Omental fat pad (tissue), 4 donors: Measurements from ENCODE around the gene ALG9. TPM values are rescaled to one million over a fixed set of nuclear protein-coding genes. Genes with fewer than 3 reads are reported as not detected.
"Not testable (repeated sequence)": the region's sequence is repeated elsewhere in the genome, so short reads cannot be mapped to it uniquely, and the experiment has no call there.

Experiments
- ATAC-seq: fragments of 150-250 bp; one replicate; pipeline ENCODE4 v1.9.1; 2016; ENCODE audit warnings: mild to moderate bottlenecking, moderate library complexity; ENCODE audit not compliant: low FRiP score
- DNase-seq: peaks from one replicate; pipeline ENCODE4 v3.0.0-alpha.2; 2019; ENCODE audit warnings: low spot score
- CTCF ChIP-seq, 3 donors: fragments of 450-650 bp; IDR thresholded peaks; one replicate each; pipeline ENCODE4 v1.5.1; 2016 to 2017; ENCODE audit warnings: antibody characterized with exemption in 3 of 3, mild to moderate bottlenecking in 3 of 3, moderate library complexity in 2 of 3
- total RNA-seq, 4 donors: library from RNA; depleted of rRNA; stranded (reverse); fragments of >200 nt; gene quantifications; one replicate each; pipeline ENCODE4 v1.1.0, GENCODE V29; 2016

Gene ALG9
- total RNA-seq, 4 donors from 2014 or later, result 21.0 to 168 (median 34.7) TPM

GRCh38 chr11:111788051-111788450 is 83.3 kb downstream of the ALG9 start:
- TF ChIP-seq CTCF (IDR thresholded peaks at IDR 0.05), result no peak
- no peak for ATAC-seq
- DNase-seq, result no peak

GRCh38 chr11:111785886-111786412 is 85.4 kb downstream of the ALG9 start:
- DNase-seq (no peak), ATAC-seq (no peak)
- no peak for TF ChIP-seq CTCF (IDR thresholded peaks at IDR 0.05)

- no peak for TF ChIP-seq CTCF (IDR thresholded peaks at IDR 0.05)
Measured at GRCh38 chr11:111785076-111785475, 86.3 kb downstream of the ALG9 start.

GRCh38 chr11:111784311-111784710 is 87.1 kb downstream of the ALG9 start:
- not testable (repeated sequence) for DNase-seq, ATAC-seq

More at GRCh38 chr11:111785076-111785475, 86.3 kb downstream of the ALG9 start:
- DNase-seq, result no peak
- ATAC-seq, result no peak

GRCh38 chr11:111782109-111782741 is 89.2 kb downstream of the ALG9 start:
- TF ChIP-seq CTCF (IDR thresholded peaks at IDR 0.05), result no peak
- ATAC-seq (no peak), DNase-seq (no peak)

- DNase-seq (no peak), ATAC-seq (no peak)
- no peak for TF ChIP-seq CTCF (IDR thresholded peaks at IDR 0.05)
Measured at GRCh38 chr11:111779118-111779517, 92.3 kb downstream of the ALG9 start.

GRCh38 chr11:111778047-111778558 is 93.3 kb downstream of the ALG9 start:
- DNase-seq (no peak), ATAC-seq (no peak)
- no peak for TF ChIP-seq CTCF (IDR thresholded peaks at IDR 0.05)
